GM23338 (cell line): ENCODE measurements around the gene OTUD3. TPM values are rescaled to one million over a fixed set of nuclear protein-coding genes. Genes with fewer than 3 reads are reported as not detected.

Experiments
- ATAC-seq: fragments of 200-7000 bp; cut with Tn5 transposase; 3 replicates; pipeline ENCODE4 v1.9.1; 2020
- DNase-seq: peaks from one replicate; pipeline ENCODE4 v3.0.0-alpha.2; 2015; ENCODE audit warnings: low spot score
- H2AFZ ChIP-seq: fragments of 200-600 bp; sonication (generic); 2 replicates; pipeline ENCODE4 v1.8.0; 2016; ENCODE audit warnings: antibody characterized with exemption, mild to moderate bottlenecking, moderate library complexity
- H3F3A ChIP-seq: fragments of 200-600 bp; sonication (generic); replicated peaks from 2 replicates; pipeline ENCODE4 v1.8.0; 2017; ENCODE audit warnings: antibody characterized with exemption, mixed run types, low read depth
- H3K27ac ChIP-seq: fragments of 200-600 bp; sonication (generic); 2 replicates; pipeline ENCODE4 v1.6.1; 2016; ENCODE audit warnings: low read depth
- H3K27me3 ChIP-seq: fragments of 200-600 bp; sonication (generic); 2 replicates; pipeline ENCODE4 v1.8.0; 2016; ENCODE audit warnings: mild to moderate bottlenecking, mixed run types, moderate library complexity; ENCODE audit not compliant: insufficient read depth
- H3K36me3 ChIP-seq: fragments of 200-600 bp; sonication (generic); 2 replicates; pipeline ENCODE4 v1.8.0; 2016; ENCODE audit warnings: mild to moderate bottlenecking; ENCODE audit not compliant: insufficient read depth
- H3K4me1 ChIP-seq: fragments of 200-600 bp; sonication (generic); 2 replicates; pipeline ENCODE4 v1.8.0; 2016; ENCODE audit warnings: mild to moderate bottlenecking, moderate library complexity; ENCODE audit not compliant: insufficient read depth
- H3K4me2 ChIP-seq: fragments of 200-600 bp; sonication (generic); 2 replicates; pipeline ENCODE4 v1.7.1; 2017; ENCODE audit warnings: mixed run types
- H3K4me3 ChIP-seq: fragments of 200-600 bp; sonication (generic); 2 replicates; pipeline ENCODE4 v1.6.1; 2016; ENCODE audit warnings: mixed run types
- H3K79me2 ChIP-seq: fragments of 200-600 bp; sonication (generic); replicated peaks from 2 replicates; pipeline ENCODE4 v1.8.0; 2017; ENCODE audit warnings: mild to moderate bottlenecking; ENCODE audit not compliant: insufficient read depth
- H3K9me2 ChIP-seq: fragments of 200-600 bp; sonication (generic); 2 replicates; pipeline ENCODE4 v1.8.0; 2017; ENCODE audit not compliant: insufficient read depth
- H4K20me1 ChIP-seq: fragments of 200-600 bp; sonication (generic); replicated peaks from 2 replicates; pipeline ENCODE4 v1.8.0; 2017; ENCODE audit warnings: mild to moderate bottlenecking; ENCODE audit not compliant: insufficient read depth
- H3K27ac Mint-ChIP-seq: 2 replicates; pipeline ENCODE4 v1.8.0; 2020; ENCODE audit warnings: inconsistent platforms, mild to moderate bottlenecking, moderate library complexity, mixed read lengths
- H3K27me3 Mint-ChIP-seq: 3 replicates; pipeline ENCODE4 v1.8.0; 2022; ENCODE audit warnings: low read depth, mild to moderate bottlenecking, moderate library complexity, mixed read lengths, inconsistent platforms; ENCODE audit not compliant: insufficient read depth, poor library complexity
- H3K36me3 Mint-ChIP-seq: 3 replicates; pipeline ENCODE4 v1.8.0; 2021; ENCODE audit warnings: low read depth, mild to moderate bottlenecking, inconsistent platforms, moderate library complexity, mixed read lengths
- H3K4me1 Mint-ChIP-seq: 3 replicates; pipeline ENCODE4 v1.8.0; 2020; ENCODE audit warnings: mild to moderate bottlenecking, inconsistent platforms, mixed read lengths
- H3K4me3 Mint-ChIP-seq: 3 replicates; pipeline ENCODE4 v1.8.0; 2021; ENCODE audit warnings: moderate library complexity, mild to moderate bottlenecking, inconsistent platforms, mixed read lengths
- H3K9me3 Mint-ChIP-seq: 3 replicates; pipeline ENCODE4 v1.8.0; 2020; ENCODE audit warnings: moderate library complexity, mild to moderate bottlenecking, inconsistent platforms, mixed read lengths
- CREB1 ChIP-seq: fragments of 250-450 bp; sonication (Bioruptor Pico); IDR thresholded peaks from 2 replicates; pipeline ENCODE4 v1.5.0; 2020; ENCODE audit warnings: low read depth, mild to moderate bottlenecking, moderate library complexity
- CTCF ChIP-seq, 2 experiments: fragments of 200-600 bp in 1 of 2; sonication (generic) in 1 of 2; conservative IDR thresholded peaks; 2 replicates each; pipeline versions ENCODE4 v1.5.1 to v1.6.1; 2016 to 2017; ENCODE audit warnings: antibody characterized with exemption in 2 of 2, low read depth in 2 of 2, mild to moderate bottlenecking in 2 of 2, moderate library complexity in 1 of 2
- EZH2 ChIP-seq: fragments of 200-600 bp; sonication (generic); IDR thresholded peaks from one replicate; pipeline ENCODE4 v1.8.0; 2017; ENCODE audit warnings: antibody characterized with exemption, mild to moderate bottlenecking, low read depth; ENCODE audit not compliant: unreplicated experiment
- EZH2phosphoT487 ChIP-seq: fragments of 200-600 bp; sonication (generic); IDR thresholded peaks from one replicate; pipeline ENCODE4 v1.8.1; 2018; ENCODE audit warnings: antibody characterized with exemption; ENCODE audit not compliant: unreplicated experiment
- JUNB ChIP-seq: IDR thresholded peaks from one replicate; pipeline ENCODE4 v1.6.1; 2016; ENCODE audit warnings: antibody characterized with exemption; ENCODE audit not compliant: unreplicated experiment
- NANOG ChIP-seq: IDR thresholded peaks from 2 replicates; pipeline ENCODE4 v1.6.1; 2016; ENCODE audit warnings: antibody characterized with exemption, borderline replicate concordance
- POLR2AphosphoS5 ChIP-seq: IDR thresholded peaks from 2 replicates; pipeline ENCODE4 v1.6.1; 2016; ENCODE audit warnings: antibody characterized with exemption, low read depth
- STAT1 ChIP-seq: IDR thresholded peaks from one replicate; pipeline ENCODE4 v1.6.1; 2016; ENCODE audit warnings: antibody characterized with exemption; ENCODE audit not compliant: unreplicated experiment
- ZNF331 ChIP-seq: fragments of 250-450 bp; sonication (Bioruptor Pico); IDR thresholded peaks from 2 replicates; pipeline ENCODE4 v1.5.0; 2020; ENCODE audit warnings: low read depth, mild to moderate bottlenecking, moderate library complexity
- polyA plus RNA-seq: library from polyadenylated mRNA; unstranded; fragments of >200 nt; fragmentation: Nextera tagmentation; extraction: Ambion mirVana; gene quantifications from 2 replicates; pipeline ENCODE4 v1.2.1, GENCODE V29; 2016
- total RNA-seq: library from RNA; depleted of rRNA; stranded (reverse); fragments of >200 nt; shearing (Covaris generic); gene quantifications from 2 replicates; pipeline ENCODE4 v1.2.3, GENCODE V29; 2014
- TF ChIP-seq, protein P1 (sequence below): IDR thresholded peaks from one replicate; pipeline ENCODE4 v1.6.1; 2018; ENCODE audit warnings: antibody characterized with exemption; ENCODE audit not compliant: unreplicated experiment
- TF ChIP-seq, protein P2 (sequence below): fragments of 250-450 bp; sonication (Bioruptor Pico); IDR thresholded peaks from 2 replicates; pipeline ENCODE4 v1.5.0; 2020; ENCODE audit warnings: mild to moderate bottlenecking, moderate library complexity
- TF ChIP-seq, protein P3 (sequence below): IDR thresholded peaks from 2 replicates; pipeline ENCODE4 v1.6.1; 2016; ENCODE audit warnings: antibody characterized with exemption

OTUD3 gene
- total and polyA plus RNA-seq, 2 experiments from 2014 or later: 3.0 to 12.9 TPM

DNA sequence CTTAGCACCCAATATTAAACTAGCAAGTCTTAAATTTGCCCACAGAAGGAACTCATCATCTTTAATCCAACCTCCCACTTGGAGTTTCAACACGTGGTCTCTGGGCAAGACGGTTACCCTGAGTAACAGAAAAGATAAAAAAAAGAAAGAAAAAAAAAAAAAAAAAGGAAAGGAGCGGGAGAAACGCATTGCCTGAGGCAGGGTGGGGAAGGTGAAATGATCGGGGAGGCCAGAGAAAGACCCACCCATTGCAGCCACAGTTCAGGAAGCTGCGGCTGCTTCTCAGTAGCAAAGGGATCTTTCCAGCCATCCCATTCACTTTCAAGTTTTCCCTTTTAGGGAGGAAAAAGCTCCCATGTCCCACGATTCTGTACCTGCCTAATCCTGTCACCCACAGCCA, 32.0 kb upstream of the OTUD3 start:
- H3K9me3 Mint-ChIP-seq: no peaks in the 10 kb centered on the region
- Histone ChIP-seq H3K79me2 (no peaks in the 10 kb centered on the region), H3K9me2 (no peaks in the 10 kb centered on the region), H3K4me3 (no peak overlapping the region), H4K20me1 (no peaks in the 10 kb centered on the region), H3F3A (no peaks in the 10 kb centered on the region), H3K27ac (no peak overlapping the region), H3K4me1 (no peaks in the 10 kb centered on the region), H3K36me3 (no peaks in the 10 kb centered on the region), H3K4me2 (no peak overlapping the region), H2AFZ (peak overlapping the region; percentile 32; the same call in 1 of the 2 replicates), H3K27me3 (no peaks in the 10 kb centered on the region)
- H3K27ac Mint-ChIP-seq: no peak overlapping the region
- H3K27me3 Mint-ChIP-seq: peaks cover 4% of the 10 kb centered on the region
- no peaks in the 10 kb centered on the region for H3K36me3 Mint-ChIP-seq
- no peak for ATAC-seq
- no peak for TF ChIP-seq EZH2
- no peak for TF ChIP-seq STAT1
- TF ChIP-seq ZNF331 (CRISPR knock-in tag): no peak
- no peak for TF ChIP-seq POLR2AphosphoS5
- TF ChIP-seq NANOG: no peak
- TF ChIP-seq, protein P1, sequence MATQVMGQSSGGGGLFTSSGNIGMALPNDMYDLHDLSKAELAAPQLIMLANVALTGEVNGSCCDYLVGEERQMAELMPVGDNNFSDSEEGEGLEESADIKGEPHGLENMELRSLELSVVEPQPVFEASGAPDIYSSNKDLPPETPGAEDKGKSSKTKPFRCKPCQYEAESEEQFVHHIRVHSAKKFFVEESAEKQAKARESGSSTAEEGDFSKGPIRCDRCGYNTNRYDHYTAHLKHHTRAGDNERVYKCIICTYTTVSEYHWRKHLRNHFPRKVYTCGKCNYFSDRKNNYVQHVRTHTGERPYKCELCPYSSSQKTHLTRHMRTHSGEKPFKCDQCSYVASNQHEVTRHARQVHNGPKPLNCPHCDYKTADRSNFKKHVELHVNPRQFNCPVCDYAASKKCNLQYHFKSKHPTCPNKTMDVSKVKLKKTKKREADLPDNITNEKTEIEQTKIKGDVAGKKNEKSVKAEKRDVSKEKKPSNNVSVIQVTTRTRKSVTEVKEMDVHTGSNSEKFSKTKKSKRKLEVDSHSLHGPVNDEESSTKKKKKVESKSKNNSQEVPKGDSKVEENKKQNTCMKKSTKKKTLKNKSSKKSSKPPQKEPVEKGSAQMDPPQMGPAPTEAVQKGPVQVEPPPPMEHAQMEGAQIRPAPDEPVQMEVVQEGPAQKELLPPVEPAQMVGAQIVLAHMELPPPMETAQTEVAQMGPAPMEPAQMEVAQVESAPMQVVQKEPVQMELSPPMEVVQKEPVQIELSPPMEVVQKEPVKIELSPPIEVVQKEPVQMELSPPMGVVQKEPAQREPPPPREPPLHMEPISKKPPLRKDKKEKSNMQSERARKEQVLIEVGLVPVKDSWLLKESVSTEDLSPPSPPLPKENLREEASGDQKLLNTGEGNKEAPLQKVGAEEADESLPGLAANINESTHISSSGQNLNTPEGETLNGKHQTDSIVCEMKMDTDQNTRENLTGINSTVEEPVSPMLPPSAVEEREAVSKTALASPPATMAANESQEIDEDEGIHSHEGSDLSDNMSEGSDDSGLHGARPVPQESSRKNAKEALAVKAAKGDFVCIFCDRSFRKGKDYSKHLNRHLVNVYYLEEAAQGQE: no peak
- no peak for TF ChIP-seq EZH2phosphoT487
- TF ChIP-seq, protein P2, sequence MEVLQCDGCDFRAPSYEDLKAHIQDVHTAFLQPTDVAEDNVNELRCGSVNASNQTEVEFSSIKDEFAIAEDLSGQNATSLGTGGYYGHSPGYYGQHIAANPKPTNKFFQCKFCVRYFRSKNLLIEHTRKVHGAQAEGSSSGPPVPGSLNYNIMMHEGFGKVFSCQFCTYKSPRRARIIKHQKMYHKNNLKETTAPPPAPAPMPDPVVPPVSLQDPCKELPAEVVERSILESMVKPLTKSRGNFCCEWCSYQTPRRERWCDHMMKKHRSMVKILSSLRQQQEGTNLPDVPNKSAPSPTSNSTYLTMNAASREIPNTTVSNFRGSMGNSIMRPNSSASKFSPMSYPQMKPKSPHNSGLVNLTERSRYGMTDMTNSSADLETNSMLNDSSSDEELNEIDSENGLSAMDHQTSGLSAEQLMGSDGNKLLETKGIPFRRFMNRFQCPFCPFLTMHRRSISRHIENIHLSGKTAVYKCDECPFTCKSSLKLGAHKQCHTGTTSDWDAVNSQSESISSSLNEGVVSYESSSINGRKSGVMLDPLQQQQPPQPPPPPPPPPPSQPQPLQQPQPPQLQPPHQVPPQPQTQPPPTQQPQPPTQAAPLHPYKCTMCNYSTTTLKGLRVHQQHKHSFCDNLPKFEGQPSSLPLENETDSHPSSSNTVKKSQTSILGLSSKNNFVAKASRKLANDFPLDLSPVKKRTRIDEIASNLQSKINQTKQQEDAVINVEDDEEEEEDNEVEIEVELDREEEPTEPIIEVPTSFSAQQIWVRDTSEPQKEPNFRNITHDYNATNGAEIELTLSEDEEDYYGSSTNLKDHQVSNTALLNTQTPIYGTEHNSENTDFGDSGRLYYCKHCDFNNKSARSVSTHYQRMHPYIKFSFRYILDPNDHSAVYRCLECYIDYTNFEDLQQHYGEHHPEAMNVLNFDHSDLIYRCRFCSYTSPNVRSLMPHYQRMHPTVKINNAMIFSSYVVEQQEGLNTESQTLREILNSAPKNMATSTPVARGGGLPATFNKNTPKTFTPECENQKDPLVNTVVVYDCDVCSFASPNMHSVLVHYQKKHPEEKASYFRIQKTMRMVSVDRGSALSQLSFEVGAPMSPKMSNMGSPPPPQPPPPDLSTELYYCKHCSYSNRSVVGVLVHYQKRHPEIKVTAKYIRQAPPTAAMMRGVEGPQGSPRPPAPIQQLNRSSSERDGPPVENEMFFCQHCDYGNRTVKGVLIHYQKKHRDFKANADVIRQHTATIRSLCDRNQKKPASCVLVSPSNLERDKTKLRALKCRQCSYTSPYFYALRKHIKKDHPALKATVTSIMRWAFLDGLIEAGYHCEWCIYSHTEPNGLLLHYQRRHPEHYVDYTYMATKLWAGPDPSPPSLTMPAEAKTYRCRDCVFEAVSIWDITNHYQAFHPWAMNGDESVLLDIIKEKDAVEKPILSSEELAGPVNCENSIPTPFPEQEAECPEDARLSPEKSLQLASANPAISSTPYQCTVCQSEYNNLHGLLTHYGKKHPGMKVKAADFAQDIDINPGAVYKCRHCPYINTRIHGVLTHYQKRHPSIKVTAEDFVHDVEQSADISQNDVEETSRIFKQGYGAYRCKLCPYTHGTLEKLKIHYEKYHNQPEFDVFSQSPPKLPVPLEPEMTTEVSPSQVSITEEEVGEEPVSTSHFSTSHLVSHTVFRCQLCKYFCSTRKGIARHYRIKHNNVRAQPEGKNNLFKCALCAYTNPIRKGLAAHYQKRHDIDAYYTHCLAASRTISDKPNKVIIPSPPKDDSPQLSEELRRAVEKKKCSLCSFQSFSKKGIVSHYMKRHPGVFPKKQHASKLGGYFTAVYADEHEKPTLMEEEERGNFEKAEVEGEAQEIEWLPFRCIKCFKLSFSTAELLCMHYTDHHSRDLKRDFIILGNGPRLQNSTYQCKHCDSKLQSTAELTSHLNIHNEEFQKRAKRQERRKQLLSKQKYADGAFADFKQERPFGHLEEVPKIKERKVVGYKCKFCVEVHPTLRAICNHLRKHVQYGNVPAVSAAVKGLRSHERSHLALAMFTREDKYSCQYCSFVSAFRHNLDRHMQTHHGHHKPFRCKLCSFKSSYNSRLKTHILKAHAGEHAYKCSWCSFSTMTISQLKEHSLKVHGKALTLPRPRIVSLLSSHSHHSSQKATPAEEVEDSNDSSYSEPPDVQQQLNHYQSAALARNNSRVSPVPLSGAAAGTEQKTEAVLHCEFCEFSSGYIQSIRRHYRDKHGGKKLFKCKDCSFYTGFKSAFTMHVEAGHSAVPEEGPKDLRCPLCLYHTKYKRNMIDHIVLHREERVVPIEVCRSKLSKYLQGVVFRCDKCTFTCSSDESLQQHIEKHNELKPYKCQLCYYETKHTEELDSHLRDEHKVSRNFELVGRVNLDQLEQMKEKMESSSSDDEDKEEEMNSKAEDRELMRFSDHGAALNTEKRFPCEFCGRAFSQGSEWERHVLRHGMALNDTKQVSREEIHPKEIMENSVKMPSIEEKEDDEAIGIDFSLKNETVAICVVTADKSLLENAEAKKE (CRISPR knock-in tag): no peak
- no peak for TF ChIP-seq CTCF (conservative IDR thresholded peaks at IDR 0.05; ENCODE audit: low read depth in 2 of 2)
- TF ChIP-seq CREB1 (CRISPR knock-in tag): no peak
- no peak for TF ChIP-seq JUNB
- TF ChIP-seq, protein P3, sequence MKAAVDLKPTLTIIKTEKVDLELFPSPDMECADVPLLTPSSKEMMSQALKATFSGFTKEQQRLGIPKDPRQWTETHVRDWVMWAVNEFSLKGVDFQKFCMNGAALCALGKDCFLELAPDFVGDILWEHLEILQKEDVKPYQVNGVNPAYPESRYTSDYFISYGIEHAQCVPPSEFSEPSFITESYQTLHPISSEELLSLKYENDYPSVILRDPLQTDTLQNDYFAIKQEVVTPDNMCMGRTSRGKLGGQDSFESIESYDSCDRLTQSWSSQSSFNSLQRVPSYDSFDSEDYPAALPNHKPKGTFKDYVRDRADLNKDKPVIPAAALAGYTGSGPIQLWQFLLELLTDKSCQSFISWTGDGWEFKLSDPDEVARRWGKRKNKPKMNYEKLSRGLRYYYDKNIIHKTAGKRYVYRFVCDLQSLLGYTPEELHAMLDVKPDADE: no peak
- no peak for DNase-seq
- H3K4me3 Mint-ChIP-seq: no peak overlapping the region
- peaks cover under 1% of the 10 kb centered on the region; the same call in 2 of the 3 replicates for H3K4me1 Mint-ChIP-seq
